Tibial artery (tissue), 4 donors: ENCODE measurements around the gene ELFN2.
"Not testable (repeated sequence)": the region's sequence is repeated elsewhere in the genome, so short reads cannot be mapped to it uniquely, and the experiment has no call there.

Experiments used
- DNase-seq, 2 donors: peaks; one replicate each; pipeline ENCODE4 v3.0.0-alpha.2; 2019
- H3K27ac ChIP-seq, 2 donors: fragments of 200-600 bp; sonication (generic) in 1 of 2; 1 replicate in 1 of 2; 2 replicates in 1 of 2; pipeline ENCODE4 v1.5.1; 2018 to 2019; ENCODE audit warnings: mild to moderate bottlenecking in 1 of 2
- H3K27me3 ChIP-seq, 2 donors: fragments of 200-600 bp; sonication (generic) in 1 of 2; one replicate each; pipeline versions ENCODE4 v1.5.1 to v1.6.0; 2016 to 2019
- H3K36me3 ChIP-seq, 3 donors: fragments of 200-600 bp; sonication (generic) in 2 of 3; one replicate each; pipeline ENCODE4 v1.5.1; 2016 to 2019; ENCODE audit warnings: mild to moderate bottlenecking in 2 of 3
- H3K4me1 ChIP-seq, 4 donors: fragments of 200-600 bp; sonication (generic) in 2 of 4; 1 replicate in 3 of 4; 2 replicates in 1 of 4; pipeline ENCODE4 v1.5.1; 2016 to 2019
- H3K4me3 ChIP-seq, 2 donors: fragments of 200-600 bp; sonication (generic) in 1 of 2; 1 replicate in 1 of 2; 2 replicates in 1 of 2; pipeline ENCODE4 v1.5.1; 2018 to 2019; ENCODE audit warnings: mild to moderate bottlenecking in 2 of 2
- H3K9me3 ChIP-seq, 3 donors: fragments of 200-600 bp; sonication (generic) in 1 of 3; one replicate each; pipeline ENCODE4 v1.5.1; 2016 to 2019
- intact Hi-C: fragments of 100-400 bp; cut with DNase I; formaldehyde crosslinking; loops from one replicate; pipeline ENCODE4 v1.15.0; 2023; ENCODE audit warnings: low total_unique reads
- TF ChIP-seq, protein P1 (sequence below), 2 experiments: fragments of 200-600 bp in 1 of 2; fragments of 450-650 bp in 1 of 2; IDR thresholded peaks; one replicate each; pipeline ENCODE4 v1.5.1; 2017 to 2019; ENCODE audit warnings: antibody characterized with exemption in 2 of 2, mild to moderate bottlenecking in 1 of 2, moderate library complexity in 1 of 2

Gene ELFN2

DNA sequence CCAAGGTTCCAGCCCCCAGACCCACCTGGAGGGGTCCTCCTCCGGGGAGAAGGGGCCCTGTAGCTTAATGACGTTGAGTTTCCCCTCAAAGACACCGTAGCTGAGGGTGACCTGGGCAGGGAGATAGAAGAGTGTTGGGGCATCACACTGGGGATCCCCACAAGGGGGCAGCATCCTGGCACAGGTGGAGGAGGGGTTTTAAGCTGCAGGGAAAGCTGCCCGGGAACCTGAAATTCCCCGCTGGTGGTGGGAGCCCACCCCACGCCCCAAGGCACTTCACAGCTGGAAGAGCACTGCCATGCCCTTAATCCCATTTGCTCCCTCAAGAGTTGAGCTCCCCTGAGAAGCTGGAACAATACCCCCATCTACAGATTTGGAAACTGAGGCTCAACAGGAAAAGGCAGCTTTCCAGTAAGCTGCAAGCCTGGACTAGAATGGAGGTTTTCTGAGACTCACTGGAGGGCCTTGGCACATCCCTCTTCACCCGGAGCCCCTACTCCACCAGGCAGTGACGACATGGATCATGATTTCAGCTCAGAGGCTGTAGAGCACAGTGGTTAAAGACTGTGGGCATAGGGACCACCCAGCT is 45.2 kb upstream of the ELFN2 start:
- Histone ChIP-seq H3K36me3 (no peaks in the 10 kb centered on the region), H3K4me1 (no peaks in the 10 kb centered on the region), H3K9me3 (no peaks in the 10 kb centered on the region), H3K4me3 (no peak overlapping the region), H3K27ac (no peak overlapping the region), H3K27me3 (peaks cover 0 to 77% of the 10 kb centered on the region in 2 donors)
- TF ChIP-seq, protein P1, sequence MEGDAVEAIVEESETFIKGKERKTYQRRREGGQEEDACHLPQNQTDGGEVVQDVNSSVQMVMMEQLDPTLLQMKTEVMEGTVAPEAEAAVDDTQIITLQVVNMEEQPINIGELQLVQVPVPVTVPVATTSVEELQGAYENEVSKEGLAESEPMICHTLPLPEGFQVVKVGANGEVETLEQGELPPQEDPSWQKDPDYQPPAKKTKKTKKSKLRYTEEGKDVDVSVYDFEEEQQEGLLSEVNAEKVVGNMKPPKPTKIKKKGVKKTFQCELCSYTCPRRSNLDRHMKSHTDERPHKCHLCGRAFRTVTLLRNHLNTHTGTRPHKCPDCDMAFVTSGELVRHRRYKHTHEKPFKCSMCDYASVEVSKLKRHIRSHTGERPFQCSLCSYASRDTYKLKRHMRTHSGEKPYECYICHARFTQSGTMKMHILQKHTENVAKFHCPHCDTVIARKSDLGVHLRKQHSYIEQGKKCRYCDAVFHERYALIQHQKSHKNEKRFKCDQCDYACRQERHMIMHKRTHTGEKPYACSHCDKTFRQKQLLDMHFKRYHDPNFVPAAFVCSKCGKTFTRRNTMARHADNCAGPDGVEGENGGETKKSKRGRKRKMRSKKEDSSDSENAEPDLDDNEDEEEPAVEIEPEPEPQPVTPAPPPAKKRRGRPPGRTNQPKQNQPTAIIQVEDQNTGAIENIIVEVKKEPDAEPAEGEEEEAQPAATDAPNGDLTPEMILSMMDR (IDR thresholded peaks at IDR 0.05): no peak
- no peak for DNase-seq
- intact Hi-C loops: no loop called here

DNA sequence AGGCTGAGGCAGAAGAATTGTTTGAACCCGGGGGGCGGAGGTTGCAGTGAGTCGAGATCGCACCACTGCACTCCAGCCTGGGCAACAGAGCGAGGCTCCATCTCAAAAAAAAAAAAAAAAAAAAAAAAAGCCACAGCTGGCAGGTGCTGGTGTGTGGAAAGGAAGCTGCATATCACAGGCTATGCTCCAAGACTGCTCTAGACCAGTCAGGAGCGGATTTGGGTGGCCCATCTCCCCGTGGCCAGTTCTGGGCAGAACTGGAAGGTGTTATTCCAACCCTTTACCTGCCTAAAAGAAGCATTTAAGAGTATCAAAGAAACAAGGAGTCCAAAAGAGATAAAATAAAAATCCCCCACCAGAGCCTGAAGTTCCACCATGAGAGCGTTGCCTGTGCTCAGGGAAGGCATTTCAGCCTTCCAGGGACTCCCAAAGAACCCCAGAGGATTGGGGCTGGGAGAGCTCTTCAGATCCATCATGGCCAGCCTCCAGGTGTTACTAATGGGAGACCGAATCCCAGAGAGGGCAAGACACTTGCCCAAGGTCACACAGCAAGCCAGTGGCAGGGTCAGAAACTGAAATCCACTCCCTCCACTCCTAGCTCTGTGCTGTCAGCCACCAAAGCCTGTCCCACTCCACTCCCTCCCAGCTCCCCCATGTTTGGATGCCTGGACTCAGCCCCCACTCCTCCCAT is 44.6 kb upstream of the ELFN2 start:
- no peaks in the 10 kb centered on the region for H3K9me3 ChIP-seq
- H3K36me3 ChIP-seq: no peaks in the 10 kb centered on the region
- no peak for DNase-seq
- no peak overlapping the region for H3K4me3 ChIP-seq
- intact Hi-C loops: no loop called here
- no peaks in the 10 kb centered on the region for H3K4me1 ChIP-seq
- TF ChIP-seq, protein P1 (IDR thresholded peaks at IDR 0.05): no peak
- peaks cover 0 to 77% of the 10 kb centered on the region in 2 donors for H3K27me3 ChIP-seq
- no peak overlapping the region for H3K27ac ChIP-seq

DNA sequence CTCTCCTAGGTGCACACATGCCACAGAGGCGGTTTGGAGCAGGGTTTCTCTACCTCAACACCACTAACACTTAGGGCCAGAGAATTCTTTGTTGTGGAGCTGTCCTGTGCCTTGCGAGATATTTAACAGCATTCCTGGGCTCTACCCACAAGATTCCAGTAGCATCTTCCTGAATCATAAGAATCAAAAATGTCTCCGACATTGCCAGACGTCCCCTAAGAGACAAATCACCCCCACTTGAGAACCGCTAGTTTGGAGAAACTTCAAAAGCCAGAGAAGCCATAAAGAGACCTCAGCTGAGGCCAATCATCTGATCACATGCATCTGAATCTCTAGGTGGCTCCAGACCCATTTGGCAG is 42.8 kb upstream of the ELFN2 start:
- Histone ChIP-seq H3K4me1 (no peaks in the 10 kb centered on the region), H3K27me3 (peaks cover 0 to 76% of the 10 kb centered on the region in 2 donors), H3K4me3 (no peak overlapping the region), H3K36me3 (no peaks in the 10 kb centered on the region), H3K27ac (no peak overlapping the region), H3K9me3 (no peaks in the 10 kb centered on the region)
- TF ChIP-seq, protein P1 (IDR thresholded peaks at IDR 0.05): no peak
- DNase-seq: no peak
- intact Hi-C loops: no loop called here

DNA sequence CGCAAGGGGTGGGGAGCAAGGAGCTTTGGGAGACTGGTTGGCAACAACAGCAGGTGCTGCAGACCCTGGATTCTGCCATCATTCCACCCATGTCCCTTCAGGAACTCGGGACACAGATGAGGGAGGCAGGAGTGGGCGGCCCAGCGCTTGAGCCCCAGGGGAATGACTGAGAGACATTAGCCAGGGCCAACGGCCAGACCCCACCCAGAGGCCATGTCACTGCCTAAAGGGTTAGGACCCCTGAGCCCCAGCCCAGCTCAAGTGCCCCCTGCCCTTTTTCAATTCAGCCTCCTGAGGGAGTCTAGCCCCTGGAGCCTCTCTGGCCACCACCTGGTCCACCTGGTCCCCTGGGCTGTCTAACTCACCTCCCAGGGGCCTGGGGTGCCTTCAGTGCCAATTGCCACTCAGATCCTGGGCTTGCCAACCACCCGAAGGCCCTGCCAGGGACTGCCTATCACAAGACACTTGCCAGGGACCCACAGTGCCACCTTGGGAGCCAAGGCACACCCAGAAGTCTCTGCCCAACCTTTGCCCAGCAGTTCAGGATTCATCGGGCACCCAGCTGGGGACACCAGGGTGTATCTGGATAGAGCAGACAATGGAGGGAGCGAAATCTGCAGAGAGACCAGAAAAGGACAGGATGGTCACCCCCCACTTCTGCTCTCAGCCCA is 42.3 kb upstream of the ELFN2 start:
- peaks cover 0 to 72% of the 10 kb centered on the region in 2 donors for H3K27me3 ChIP-seq
- H3K4me1 ChIP-seq: no peaks in the 10 kb centered on the region
- no peak for DNase-seq
- intact Hi-C loops: no loop called here
- H3K27ac ChIP-seq: no peak overlapping the region
- no peaks in the 10 kb centered on the region for H3K9me3 ChIP-seq
- no peak overlapping the region for H3K4me3 ChIP-seq
- H3K36me3 ChIP-seq: no peaks in the 10 kb centered on the region
- TF ChIP-seq, protein P1 (IDR thresholded peaks at IDR 0.05): no peak

DNA sequence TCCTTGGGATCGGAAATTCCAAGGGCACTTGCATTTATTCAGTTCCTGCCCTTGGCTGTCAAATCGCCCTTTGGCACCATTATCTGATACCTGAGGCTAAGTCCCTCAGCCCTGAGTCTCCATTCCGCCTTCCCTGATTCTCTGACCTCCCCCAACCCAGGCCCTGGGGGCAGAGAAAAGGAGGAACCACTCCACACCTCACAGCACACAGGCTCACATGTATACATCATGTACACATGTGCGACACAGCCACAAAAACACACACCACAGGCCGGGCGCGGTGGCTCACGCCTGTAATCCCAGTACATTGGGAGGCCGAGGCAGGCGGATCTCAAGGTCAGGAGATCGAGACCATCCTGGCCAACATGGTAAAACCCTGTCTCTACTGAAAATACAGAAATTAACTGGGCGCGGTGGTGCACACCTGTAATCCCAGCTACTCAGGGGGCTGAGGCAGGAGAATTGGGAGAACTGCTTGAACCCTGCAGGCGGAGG is 41.0 kb upstream of the ELFN2 start:
- H3K27ac ChIP-seq, intact Hi-C loops, H3K9me3 ChIP-seq, H3K36me3 ChIP-seq, H3K4me3 ChIP-seq, H3K4me1 ChIP-seq, DNase-seq: not testable (repeated sequence)
- peaks cover 0 to 66% of the 10 kb centered on the region in 2 donors for H3K27me3 ChIP-seq

DNA sequence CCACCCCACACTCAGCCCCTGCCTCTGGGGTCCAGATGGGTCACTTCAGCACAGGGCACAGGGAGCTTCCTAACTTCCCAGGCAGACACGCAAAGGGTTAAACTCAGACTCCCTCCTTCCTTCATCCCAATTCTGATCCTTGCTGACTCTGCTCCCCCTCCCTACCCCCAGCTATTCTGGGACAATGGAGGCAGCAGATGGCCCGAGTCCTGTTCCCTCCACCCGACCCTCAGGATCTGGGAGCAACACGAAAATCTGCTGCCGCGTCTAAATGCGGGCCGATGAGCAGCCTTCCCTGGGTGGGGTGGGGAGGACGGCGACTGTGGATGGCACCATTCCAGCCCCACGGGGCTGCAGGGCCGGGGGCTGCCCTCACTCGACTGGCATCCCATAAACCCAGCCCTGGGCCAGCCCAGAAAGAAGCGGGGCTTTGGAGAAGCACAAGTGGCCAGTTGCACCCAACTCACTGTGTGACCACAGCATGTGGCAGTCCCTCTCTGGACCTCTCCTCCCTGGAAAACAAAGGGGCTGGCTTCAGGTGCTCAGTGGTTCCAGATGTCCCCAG is 40.2 kb upstream of the ELFN2 start:
- H3K4me1 ChIP-seq: no peaks in the 10 kb centered on the region
- DNase-seq: no peak
- no peak overlapping the region for H3K27ac ChIP-seq
- H3K4me3 ChIP-seq: no peak overlapping the region
- H3K27me3 ChIP-seq: peaks cover 0 to 66% of the 10 kb centered on the region in 2 donors
- H3K9me3 ChIP-seq: no peaks in the 10 kb centered on the region
- no peaks in the 10 kb centered on the region for H3K36me3 ChIP-seq
- intact Hi-C loops: no loop called here
- TF ChIP-seq, protein P1 (IDR thresholded peaks at IDR 0.05): no peak
